Camera-type eye (tissue), 1 donor: ENCODE measurements around the gene ERG28. TPM values are rescaled to one million over a fixed set of nuclear protein-coding genes. Genes with fewer than 3 reads are reported as not detected.

Experiments used
- total RNA-seq: library from RNA; depleted of rRNA; stranded (reverse); fragments of >200 nt; gene quantifications from one replicate; pipeline ENCODE4 v1.2.3, GENCODE V29; 2014

The ERG28 gene
- 7.5 TPM for total RNA-seq

DNA sequence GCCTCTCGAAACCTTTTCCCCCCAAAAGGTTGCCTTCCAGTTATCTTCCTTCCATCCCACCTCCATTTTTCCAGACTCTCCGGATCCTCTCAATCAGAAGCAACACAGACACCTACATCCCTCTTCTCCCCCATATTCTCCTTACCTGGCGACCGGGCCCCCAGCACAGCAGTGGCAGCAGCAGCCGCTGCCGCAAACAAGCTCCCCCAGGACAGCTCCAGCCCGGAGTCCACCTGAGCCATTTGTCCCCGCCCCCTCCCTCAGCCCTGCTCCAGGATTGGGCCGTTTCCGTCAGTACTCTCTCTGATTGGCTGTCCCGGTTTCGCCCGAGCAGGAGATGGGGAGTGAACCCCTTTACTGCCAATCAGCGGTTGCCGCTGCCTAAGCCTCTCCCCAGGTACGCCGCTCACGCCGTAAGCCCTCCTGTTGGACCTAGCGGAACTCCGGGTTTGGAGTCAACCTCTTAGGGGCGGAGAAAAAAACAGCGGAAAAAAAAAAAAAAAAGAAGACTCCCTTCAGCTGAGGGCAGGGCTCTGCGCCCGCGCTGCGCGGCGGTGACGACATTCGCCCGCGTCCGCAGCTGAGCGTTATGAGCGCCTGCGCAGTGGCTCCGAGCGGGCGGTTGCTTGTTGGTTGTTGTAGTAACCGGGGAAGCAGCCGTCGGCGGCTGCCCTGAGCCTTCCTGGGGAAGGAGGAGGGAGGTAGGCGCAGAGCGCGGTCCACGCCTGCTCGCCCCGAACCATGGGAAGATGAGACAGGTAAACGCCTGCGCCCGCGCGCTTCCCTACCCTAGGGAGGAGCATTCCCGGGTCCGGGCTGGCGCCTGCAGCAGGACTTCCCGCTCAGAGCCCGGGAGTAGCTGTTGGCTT lies at the start of gene ERG28, which contains the start of gene TTLL5:
ERG28 (minus strand) TSS at position 247 of the 869 bp plus-strand sequence. CDS start 3,374 bp downstream, outside the sequence.
TTLL5 (plus strand) TSS at position 617 of the 869 bp plus-strand sequence. CDS start 1,904 bp downstream, outside the sequence.

Other genes starting within 250 kb of the ERG28 start
- gene JDP2, start 232.9 kb downstream of the ERG28 start, total RNA-seq: 49.3 TPM
- 2.1 TPM for gene BATF, start 138.4 kb downstream of the ERG28 start, total RNA-seq
- 8.2 TPM for gene FLVCR2, start 82.3 kb downstream of the ERG28 start, total RNA-seq
- 53.1 TPM for gene TTLL5, start 370 bp upstream of the ERG28 start, total RNA-seq